Inflammatory macrophage (primary cell): ENCODE measurements around the gene MAL.

Source experiments
- DNase-seq, 2 donors: peaks; one replicate each; pipeline ENCODE4 v3.0.0-alpha.2; 2020 to 2022
- total RNA-seq, 18 experiments: gene quantifications; one replicate each; lab custom pipeline; 2026; ENCODE audit warnings: mixed read lengths in 6 of 18, inconsistent platforms in 2 of 18; lab: John Stamatoyannopoulos, UW

The MAL gene
- 0 to 0.16 (median 0) reads per million in 18 experiments for total RNA-seq

- no peak for DNase-seq
These were observed at the start of gene MAL for GRCh38 chr2:95025406-95026319. TSS of gene MAL (plus strand) at chr2:95025708. CDS start at chr2:95025793, 85 bp downstream.

GRCh38 chr2:94977826-94978225 lies 47.7 kb upstream of the MAL start:
- DNase-seq, result no peak

GRCh38 chr2:94978917-94979316 lies 46.6 kb upstream of the MAL start:
- no peak for DNase-seq

GRCh38 chr2:94979406-94980375 lies 45.8 kb upstream of the MAL start:
- DNase-seq, result no peak

- no peak for DNase-seq
These were observed 45.1 kb upstream of the MAL start for GRCh38 chr2:94980406-94980805.

- DNase-seq, result no peak
These were observed 43.4 kb upstream of the MAL start for GRCh38 chr2:94982156-94982555.

GRCh38 chr2:94982675-94983074 lies 42.8 kb upstream of the MAL start:
- DNase-seq, result no peak

- no peak for DNase-seq
These were observed 40.4 kb upstream of the MAL start for GRCh38 chr2:94984964-94985575.

- DNase-seq, result no peak
These were observed 39.9 kb upstream of the MAL start for GRCh38 chr2:94985636-94986035.

GRCh38 chr2:94986392-94986963 lies 39.0 kb upstream of the MAL start:
- DNase-seq, result peak; percentile 35 to 54

GRCh38 chr2:94987074-94988020 lies 38.2 kb upstream of the MAL start:
- peak in 1 of 2 donors; percentile 2 for DNase-seq

- no peak for DNase-seq
These were observed 34.6 kb upstream of the MAL start for GRCh38 chr2:94990956-94991355.

- no peak for DNase-seq
These were observed 33.1 kb upstream of the MAL start for GRCh38 chr2:94992360-94992759.

- no peak for DNase-seq
These were observed 32.1 kb upstream of the MAL start for GRCh38 chr2:94993176-94994062.

GRCh38 chr2:94994063-94994913 lies 31.2 kb upstream of the MAL start:
- no peak for DNase-seq

GRCh38 chr2:94994914-94995552 lies 30.5 kb upstream of the MAL start:
- no peak for DNase-seq

GRCh38 chr2:94995553-94996304 lies 29.8 kb upstream of the MAL start:
- no peak for DNase-seq
